Activated CD4-positive, alpha-beta memory T cell treated with anti-CD3 and anti-CD28 coated beads for 36 hours (primary cell): Measurements from ENCODE around the gene TEDC1. TPM values are rescaled to one million over a fixed set of nuclear protein-coding genes. Genes with fewer than 3 reads are reported as not detected.

Experiments used
- CTCF ChIA-PET: fragments of 350-600 bp; sonication (Branson Sonifier 250); formaldehyde crosslinking; loops from one replicate; lab custom pipeline; 2021; ENCODE audit warnings: antibody characterized with exemption, inconsistent platforms; lab: Charles Lee
- POLR2A ChIA-PET: fragments of 350-600 bp; sonication (Branson Sonifier 250); formaldehyde crosslinking; loops from one replicate; lab custom pipeline; 2021; ENCODE audit warnings: antibody characterized with exemption; lab: Charles Lee
- DNase-seq: peaks from one replicate; pipeline ENCODE4 v3.0.0-alpha.2; 2020
- H3K27ac Mint-ChIP-seq: one replicate; pipeline ENCODE4 v1.8.0; 2021; ENCODE audit warnings: mixed read lengths
- H3K27me3 Mint-ChIP-seq: one replicate; pipeline ENCODE4 v1.8.0; 2021; ENCODE audit warnings: mixed read lengths
- H3K36me3 Mint-ChIP-seq: one replicate; pipeline ENCODE4 v1.8.0; 2021; ENCODE audit warnings: mixed read lengths
- H3K4me1 Mint-ChIP-seq: one replicate; pipeline ENCODE4 v1.8.0; 2021; ENCODE audit warnings: low read depth, mixed read lengths
- H3K4me3 Mint-ChIP-seq: one replicate; pipeline ENCODE4 v1.8.0; 2021; ENCODE audit warnings: mild to moderate bottlenecking, mixed read lengths
- H3K9me3 Mint-ChIP-seq: one replicate; pipeline ENCODE4 v1.8.0; 2021; ENCODE audit warnings: mixed read lengths
- intact Hi-C: fragments of 100-400 bp; cut with micrococcal nuclease; formaldehyde crosslinking; loops from one replicate; pipeline ENCODE4 v1.15.1; 2023
- total RNA-seq, 2 experiments: library from RNA; stranded (reverse); gene quantifications; one replicate each; pipeline ENCODE4 v1.2.3, GENCODE V29; 2021

Gene TEDC1
- total RNA-seq, 2 experiments from 2014 or later, result 40.2 to 44.8 TPM

DNA sequence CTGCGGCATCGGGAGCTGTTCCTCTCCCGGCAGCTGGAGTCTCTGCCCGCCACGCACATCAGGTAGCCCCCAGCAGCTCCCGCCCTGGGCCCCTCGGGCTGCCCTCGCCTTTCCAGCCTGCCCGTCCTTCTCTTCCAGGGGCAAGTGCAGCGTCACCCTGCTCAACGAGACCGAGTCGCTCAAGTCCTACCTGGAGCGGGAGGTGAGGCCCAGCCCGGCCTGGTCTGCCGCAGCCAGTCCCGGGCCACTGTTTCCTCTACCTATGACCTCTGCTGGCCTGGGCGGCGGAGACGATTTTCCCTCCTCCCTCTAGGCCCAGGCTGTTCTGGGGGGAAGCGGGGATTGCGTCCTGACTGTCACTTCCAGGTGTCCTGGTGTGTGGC lies 40.9 kb upstream of the TEDC1 start:
- POLR2A ChIA-PET, result no interaction called here
- no peaks in the 10 kb centered on the region for H3K27me3 Mint-ChIP-seq
- no peak overlapping the region for H3K4me3 Mint-ChIP-seq
- intact Hi-C loops, result no loop called here
- CTCF ChIA-PET, result interaction anchor here (1.5 kb wide), 1 partner anchor 31 kb away, joined by 4 read pairs; no protein-coding TSS in a partner anchor
- H3K27ac Mint-ChIP-seq, result no peak overlapping the region
- DNase-seq, result no peak
- H3K36me3 Mint-ChIP-seq, result peaks cover 14% of the 10 kb centered on the region
- H3K4me1 Mint-ChIP-seq, result no peaks in the 10 kb centered on the region
- no peaks in the 10 kb centered on the region for H3K9me3 Mint-ChIP-seq

DNA sequence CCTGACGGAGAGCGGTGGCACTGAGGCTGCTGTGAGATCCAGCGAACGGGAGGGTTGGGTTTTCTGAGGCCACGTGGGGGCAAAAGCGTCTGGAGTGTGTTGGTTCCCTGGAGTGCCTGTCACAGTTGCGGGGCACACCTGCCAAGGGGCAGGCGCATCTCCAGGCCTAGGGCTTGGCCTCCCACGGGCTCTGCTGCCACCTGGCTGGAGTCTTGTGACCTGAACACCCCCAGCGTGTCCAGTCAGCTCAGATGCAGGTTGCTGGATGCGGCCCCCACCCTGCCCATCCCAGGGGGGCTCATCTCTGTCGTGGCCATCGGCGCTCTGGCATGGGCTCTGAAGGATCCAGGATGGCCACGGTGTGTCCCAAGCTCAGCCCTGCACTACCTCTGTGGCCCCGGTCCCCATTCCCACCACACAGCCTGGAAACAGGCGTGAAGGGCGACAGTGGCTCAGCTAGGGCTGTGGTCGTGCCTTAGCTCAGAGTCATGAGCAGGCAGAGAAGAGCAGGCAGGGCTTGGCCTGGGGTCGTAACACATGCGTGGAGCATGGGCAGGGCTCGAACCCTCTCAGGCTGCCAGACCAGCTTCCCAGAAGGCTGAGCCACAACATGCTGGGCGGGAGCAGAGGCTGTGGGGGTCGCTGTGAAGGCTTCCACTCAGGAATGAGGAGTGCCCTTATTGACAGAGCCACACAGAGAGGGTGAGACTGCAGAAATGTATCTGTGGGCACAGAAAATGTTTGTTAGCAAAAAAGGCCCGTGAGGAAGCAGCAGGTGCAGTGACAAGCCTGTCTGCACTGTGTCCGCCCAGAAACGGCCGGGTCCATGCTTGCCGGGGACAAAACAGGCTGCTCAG lies 40.0 kb upstream of the TEDC1 start:
- Mint-ChIP-seq H3K4me3 (no peak overlapping the region), H3K27ac (no peak overlapping the region), H3K9me3 (no peaks in the 10 kb centered on the region), H3K36me3 (peaks cover 19% of the 10 kb centered on the region), H3K4me1 (no peaks in the 10 kb centered on the region), H3K27me3 (no peaks in the 10 kb centered on the region)
- ChIA-PET POLR2A (no interaction called here), CTCF (interaction anchor here (1.2 to 1.5 kb wide), 2 partner anchors 30 to 99 kb away, joined by 3 to 4 read pairs; no protein-coding TSS in a partner anchor)
- intact Hi-C loops, result no loop called here
- no peak for DNase-seq

DNA sequence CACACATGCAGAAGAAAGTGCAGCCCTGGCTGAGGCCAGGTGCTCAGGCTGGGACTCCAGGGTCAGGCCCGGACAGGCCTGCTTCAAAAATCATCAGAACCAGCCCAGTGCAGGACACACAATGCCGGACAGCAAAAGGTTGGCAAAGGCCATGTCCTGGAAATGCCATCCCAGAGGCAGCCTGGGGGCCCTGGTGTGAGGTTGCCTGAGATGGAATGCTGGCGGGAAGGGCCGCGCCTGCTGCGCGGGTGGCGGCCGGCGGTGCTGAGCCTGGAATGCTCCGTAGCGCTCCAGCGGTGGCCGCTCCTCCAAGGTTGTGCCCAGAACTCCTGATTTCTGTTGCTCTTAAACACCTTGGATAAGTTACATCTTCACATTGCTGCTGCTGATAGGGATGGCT lies 38.1 kb upstream of the TEDC1 start:
- H3K4me1 Mint-ChIP-seq, result no peaks in the 10 kb centered on the region
- H3K36me3 Mint-ChIP-seq, result peaks cover 19% of the 10 kb centered on the region
- H3K27ac Mint-ChIP-seq, result no peak overlapping the region
- no peak for DNase-seq
- intact Hi-C loops, result no loop called here
- no peaks in the 10 kb centered on the region for H3K27me3 Mint-ChIP-seq
- H3K9me3 Mint-ChIP-seq, result no peaks in the 10 kb centered on the region
- ChIA-PET POLR2A (no interaction called here), CTCF (interaction anchor here (3.2 kb wide), 1 partner anchor 37 kb away, joined by 13 read pairs; no protein-coding TSS in a partner anchor)
- H3K4me3 Mint-ChIP-seq, result no peak overlapping the region

DNA sequence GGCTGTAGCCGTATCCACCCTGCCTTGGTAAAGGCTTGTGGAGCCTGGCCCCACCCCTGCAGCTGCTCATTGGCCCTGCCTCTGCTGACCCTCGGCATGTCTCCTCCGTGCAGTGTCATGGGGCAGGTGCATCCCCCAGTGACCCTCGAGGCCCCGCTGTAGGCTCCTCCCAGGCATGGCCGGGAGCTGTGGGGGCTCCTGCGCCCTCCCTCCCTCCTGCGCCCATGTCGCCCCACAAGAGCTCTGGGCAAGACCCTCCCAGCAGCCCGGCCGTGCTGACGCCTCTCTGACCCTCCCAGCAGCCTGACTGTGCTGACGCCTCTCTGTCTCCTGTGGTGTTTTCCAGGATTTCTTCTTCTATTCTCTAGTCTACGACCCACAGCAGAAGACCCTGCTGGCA lies 37.2 kb upstream of the TEDC1 start:
- CTCF ChIA-PET, result interaction anchor here (3.2 kb wide), 1 partner anchor 36 kb away, joined by 13 read pairs; no protein-coding TSS in a partner anchor
- DNase-seq, result no peak
- no peak overlapping the region for H3K27ac Mint-ChIP-seq
- no peak overlapping the region for H3K4me3 Mint-ChIP-seq
- POLR2A ChIA-PET, result no interaction called here
- H3K36me3 Mint-ChIP-seq, result peaks cover 19% of the 10 kb centered on the region
- no peaks in the 10 kb centered on the region for H3K9me3 Mint-ChIP-seq
- no peaks in the 10 kb centered on the region for H3K4me1 Mint-ChIP-seq
- no peaks in the 10 kb centered on the region for H3K27me3 Mint-ChIP-seq
- intact Hi-C loops, result no loop called here

DNA sequence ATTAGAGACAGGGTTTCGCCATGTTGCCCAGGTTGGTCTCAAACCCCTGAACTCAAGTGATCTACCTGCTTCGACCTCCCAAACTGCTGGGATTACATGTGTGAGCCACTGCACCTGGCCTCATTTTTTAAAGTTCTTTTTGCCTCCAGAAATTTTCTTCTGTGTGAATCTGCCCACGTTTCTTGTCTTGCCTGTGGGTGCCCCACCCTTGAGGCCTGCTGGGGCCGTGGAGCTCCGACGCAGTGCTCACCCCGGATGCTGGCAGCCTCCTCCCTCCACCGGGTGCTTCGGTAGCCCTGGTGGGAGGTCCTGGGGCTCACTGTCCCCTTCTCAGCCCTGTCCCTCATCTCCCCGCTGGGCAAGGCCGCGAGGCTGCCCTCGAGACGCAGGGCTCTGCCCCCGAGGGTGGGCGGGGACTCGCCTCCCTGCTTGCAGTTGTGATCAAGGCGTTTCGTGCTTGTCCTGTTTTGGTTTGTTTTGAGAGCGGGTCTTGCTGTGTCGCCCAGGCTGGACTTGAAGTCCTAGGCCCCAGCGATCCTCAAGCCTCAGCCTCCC lies 35.9 kb upstream of the TEDC1 start:
- Mint-ChIP-seq H3K4me3 (no peak overlapping the region), H3K9me3 (no peaks in the 10 kb centered on the region), H3K27ac (no peak overlapping the region), H3K4me1 (no peaks in the 10 kb centered on the region), H3K27me3 (no peaks in the 10 kb centered on the region), H3K36me3 (peaks cover 18% of the 10 kb centered on the region)
- intact Hi-C loops, result no loop called here
- DNase-seq, result no peak
- ChIA-PET POLR2A (no interaction called here), CTCF (interaction anchor here (3.2 kb wide), 1 partner anchor 35 kb away, joined by 13 read pairs; no protein-coding TSS in a partner anchor)

DNA sequence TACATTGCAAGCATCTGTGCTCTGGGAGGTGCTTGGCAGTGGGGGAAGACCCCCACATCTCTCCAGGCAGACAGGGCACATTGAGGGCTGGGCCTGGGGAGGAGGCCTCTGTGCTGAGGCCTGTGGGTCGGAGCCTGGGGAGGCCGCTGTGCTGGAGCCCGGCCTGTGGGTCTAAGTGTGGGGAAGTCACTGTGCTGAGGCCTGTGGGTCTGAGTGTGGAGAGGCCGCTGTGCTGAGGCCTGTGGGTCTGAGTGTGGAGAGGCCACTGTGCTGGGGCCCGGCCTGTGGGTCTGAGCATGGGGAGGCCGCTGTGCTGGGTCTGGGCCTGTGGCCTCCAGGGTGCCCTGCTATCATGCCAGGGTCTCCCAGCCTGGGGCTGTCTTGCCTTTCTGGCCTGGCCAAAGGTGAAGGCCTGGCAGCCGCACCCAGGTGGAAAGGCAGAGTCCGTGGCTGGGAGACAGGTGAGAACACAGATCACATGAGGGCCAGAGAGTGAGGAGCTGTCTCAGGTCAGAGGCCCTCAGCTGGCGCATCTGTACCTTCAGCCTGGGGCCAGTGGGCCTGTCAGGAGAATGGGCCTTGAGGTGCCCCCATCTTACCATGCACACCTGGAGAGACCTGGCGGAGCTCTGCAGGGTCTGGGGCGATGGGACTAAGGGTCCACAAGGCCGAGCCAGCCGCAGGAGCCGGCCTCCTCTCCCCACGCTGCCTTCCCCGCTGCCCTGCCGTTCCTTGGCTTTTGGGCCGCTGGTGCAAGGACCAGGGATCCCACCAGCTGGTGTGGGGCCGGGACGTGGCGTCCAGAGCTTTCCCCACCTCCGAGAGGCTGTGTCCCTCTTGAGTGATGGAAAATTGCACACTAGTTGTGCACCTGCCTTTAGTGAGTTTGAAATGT lies 35.0 kb upstream of the TEDC1 start:
- Mint-ChIP-seq H3K27me3 (no peaks in the 10 kb centered on the region), H3K4me3 (no peak overlapping the region), H3K27ac (no peak overlapping the region), H3K4me1 (no peaks in the 10 kb centered on the region), H3K36me3 (peaks cover 16% of the 10 kb centered on the region), H3K9me3 (no peaks in the 10 kb centered on the region)
- ChIA-PET POLR2A (no interaction called here), CTCF (interaction anchor here (3.2 kb wide), 1 partner anchor 34 kb away, joined by 13 read pairs; no protein-coding TSS in a partner anchor)
- intact Hi-C loops, result no loop called here
- DNase-seq, result no peak

DNA sequence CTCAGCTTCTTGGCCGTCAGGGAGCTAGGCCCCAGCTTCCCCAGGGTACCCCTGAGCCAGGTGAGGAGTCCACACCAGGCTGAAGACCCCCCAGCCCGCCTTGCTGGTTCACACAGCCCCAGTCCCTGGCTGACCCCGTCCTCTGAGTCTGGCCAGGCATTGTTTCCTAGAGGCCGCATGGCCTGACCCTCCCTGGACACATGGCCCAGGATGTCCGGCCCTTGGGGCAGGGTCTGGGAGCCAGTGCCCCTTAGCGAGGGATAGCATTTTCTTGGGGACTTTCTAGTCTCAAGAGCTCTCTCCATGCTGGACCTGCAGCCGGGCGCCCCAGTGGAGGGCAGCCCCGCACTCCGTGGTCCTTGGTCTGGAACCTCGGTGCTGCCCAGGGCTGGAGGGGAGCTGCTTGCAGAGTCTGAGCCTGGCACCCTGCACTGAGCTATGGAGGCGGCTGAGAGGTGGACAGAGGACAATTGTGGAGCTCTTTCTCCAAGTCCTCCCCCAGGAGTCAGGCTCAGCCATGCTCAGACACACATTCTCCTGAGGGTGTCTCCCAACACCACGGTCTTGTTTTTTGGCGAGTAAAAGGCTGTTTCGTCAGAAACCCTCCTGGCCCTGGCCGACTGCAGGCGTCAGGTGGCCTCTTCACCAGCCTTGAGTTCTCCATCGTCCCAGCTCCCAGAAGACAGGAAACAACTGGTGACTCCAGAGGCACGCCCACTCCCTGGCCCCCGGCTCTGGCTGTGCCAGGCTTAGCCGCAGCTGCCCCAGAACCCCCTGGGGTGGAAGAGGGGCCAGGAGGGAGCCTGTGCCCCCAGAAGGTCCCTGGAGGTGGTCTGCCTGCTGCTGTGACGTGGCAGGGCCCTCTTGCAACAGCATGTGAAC lies 34.1 kb upstream of the TEDC1 start:
- DNase-seq, result no peak
- no peaks in the 10 kb centered on the region for H3K27me3 Mint-ChIP-seq
- ChIA-PET CTCF (interaction anchor here (0.6 kb wide), 1 partner anchor 688 kb away, joined by 3 read pairs; no protein-coding TSS in a partner anchor), POLR2A (no interaction called here)
- no peaks in the 10 kb centered on the region for H3K4me1 Mint-ChIP-seq
- no peak overlapping the region for H3K4me3 Mint-ChIP-seq
- peaks cover 17% of the 10 kb centered on the region for H3K36me3 Mint-ChIP-seq
- no peak overlapping the region for H3K27ac Mint-ChIP-seq
- H3K9me3 Mint-ChIP-seq, result no peaks in the 10 kb centered on the region
- intact Hi-C loops, result no loop called here

DNA sequence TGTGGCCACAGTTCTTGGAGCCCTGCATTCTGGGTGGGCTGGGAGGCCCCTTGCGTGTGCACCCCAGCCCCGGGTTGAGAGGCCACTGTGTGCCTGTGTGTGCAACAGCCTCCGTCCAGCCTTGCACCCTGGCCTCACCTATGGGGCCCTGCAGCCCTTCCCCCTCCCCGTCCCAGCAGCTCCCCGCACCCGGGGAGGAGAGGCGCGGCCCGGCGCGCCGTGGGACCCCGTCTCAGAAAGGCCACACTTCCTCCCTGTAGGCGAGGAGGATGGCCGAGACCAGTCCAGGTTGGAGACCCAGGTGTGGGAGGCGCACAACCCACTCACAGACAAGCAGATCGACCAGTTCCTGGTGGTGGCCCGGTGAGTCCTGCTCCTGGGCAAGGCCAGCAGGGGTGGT lies 33.0 kb upstream of the TEDC1 start:
- no peak for DNase-seq
- Mint-ChIP-seq H3K36me3 (peaks cover 13% of the 10 kb centered on the region), H3K27ac (no peak overlapping the region), H3K4me3 (no peak overlapping the region), H3K27me3 (no peaks in the 10 kb centered on the region), H3K4me1 (no peaks in the 10 kb centered on the region), H3K9me3 (no peaks in the 10 kb centered on the region)
- POLR2A ChIA-PET, result no interaction called here
- intact Hi-C loops, result no loop called here
- CTCF ChIA-PET, result interaction anchor here (0.6 kb wide), 1 partner anchor 689 kb away, joined by 3 read pairs; no protein-coding TSS in a partner anchor

DNA sequence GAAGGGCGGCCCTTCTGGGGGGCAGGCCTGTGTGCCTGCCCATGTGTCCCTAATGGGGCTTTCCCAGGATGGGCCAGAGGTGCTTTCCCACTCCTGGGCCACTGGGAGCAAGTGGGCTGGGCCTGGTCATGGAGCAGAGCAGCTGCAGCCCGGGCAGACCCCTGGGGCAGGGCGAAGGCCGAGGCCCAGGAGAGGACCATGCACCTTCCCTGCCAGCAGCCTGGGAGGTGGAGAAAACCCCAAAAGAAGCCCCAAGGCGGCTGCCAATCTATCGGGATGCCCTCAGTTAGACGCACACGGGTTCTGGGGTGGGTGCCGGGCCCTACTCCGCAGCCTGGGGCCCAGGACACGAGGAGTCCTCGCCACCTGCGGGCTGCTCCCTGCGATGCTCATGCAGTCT lies 32.5 kb upstream of the TEDC1 start:
- Mint-ChIP-seq H3K36me3 (peaks cover 16% of the 10 kb centered on the region), H3K27me3 (no peaks in the 10 kb centered on the region), H3K4me3 (no peak overlapping the region), H3K9me3 (no peaks in the 10 kb centered on the region), H3K4me1 (no peaks in the 10 kb centered on the region), H3K27ac (no peak overlapping the region)
- ChIA-PET CTCF (no interaction called here), POLR2A (no interaction called here)
- intact Hi-C loops, result no loop called here
- no peak for DNase-seq

DNA sequence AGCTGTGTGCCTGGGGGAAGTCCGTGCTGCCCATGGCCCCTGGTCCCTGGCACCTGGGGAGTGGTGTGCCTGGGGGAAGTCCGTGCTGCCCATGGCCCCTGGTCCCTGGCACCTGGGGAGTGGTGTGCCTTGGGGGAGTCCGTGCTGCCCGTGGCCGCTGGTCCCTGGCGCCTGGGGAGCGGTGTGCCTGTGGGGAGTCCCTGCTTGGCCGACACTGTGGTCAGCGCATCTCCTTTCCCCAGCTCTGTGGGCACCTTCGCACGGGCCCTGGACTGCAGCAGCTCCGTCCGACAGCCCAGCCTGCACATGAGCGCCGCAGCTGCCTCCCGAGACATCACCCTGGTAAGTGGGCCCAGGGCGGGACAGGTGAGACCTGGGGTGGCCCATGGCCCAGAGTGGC lies 30.9 kb upstream of the TEDC1 start:
- Mint-ChIP-seq H3K4me3 (no peak overlapping the region), H3K27ac (no peak overlapping the region), H3K27me3 (no peaks in the 10 kb centered on the region), H3K4me1 (no peaks in the 10 kb centered on the region), H3K9me3 (no peaks in the 10 kb centered on the region), H3K36me3 (peaks cover 17% of the 10 kb centered on the region)
- ChIA-PET POLR2A (no interaction called here), CTCF (no interaction called here)
- intact Hi-C loops, result no loop called here
- no peak for DNase-seq

DNA sequence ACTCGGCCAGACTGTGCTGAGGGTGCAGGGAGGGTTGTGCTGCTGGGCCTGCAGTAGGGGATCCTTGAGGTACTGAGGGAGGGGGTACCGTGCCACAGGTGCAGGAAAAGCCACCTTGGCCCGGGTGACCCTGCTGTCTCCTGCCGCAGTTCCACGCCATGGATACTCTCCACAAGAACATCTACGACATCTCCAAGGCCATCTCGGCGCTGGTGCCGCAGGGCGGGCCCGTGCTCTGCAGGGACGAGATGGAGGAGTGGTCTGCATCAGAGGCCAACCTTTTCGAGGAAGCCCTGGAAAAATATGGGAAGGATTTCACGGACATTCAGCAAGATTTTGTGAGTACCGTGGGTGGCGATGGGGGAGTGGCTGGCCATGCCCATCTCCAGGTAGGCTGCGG lies 30.4 kb upstream of the TEDC1 start:
- Mint-ChIP-seq H3K4me1 (no peaks in the 10 kb centered on the region), H3K4me3 (no peak overlapping the region), H3K27ac (no peak overlapping the region), H3K27me3 (no peaks in the 10 kb centered on the region), H3K9me3 (no peaks in the 10 kb centered on the region), H3K36me3 (peaks cover 15% of the 10 kb centered on the region)
- DNase-seq, result no peak
- ChIA-PET CTCF (no interaction called here), POLR2A (no interaction called here)
- intact Hi-C loops, result no loop called here
